NCI-H1092 treated with DMSO at 0.1 percent for 48 hours (cell line): Measurements from ENCODE around the gene RPS17.
"Not testable (repeated sequence)": the region's sequence is repeated elsewhere in the genome, so short reads cannot be mapped to it uniquely, and the experiment has no call there.

Source experiments
- DNase-seq: peaks from one replicate; lab custom pipeline; 2025; lab: John Stamatoyannopoulos, UW

RPS17 gene

GRCh38 chr15:82545478-82545877 is 5.2 kb upstream of the RPS17 start:
- DNase-seq, result no peak

- no peak for DNase-seq
Measured at GRCh38 chr15:82545002-82545401, 4.7 kb upstream of the RPS17 start.

- no peak for DNase-seq
Measured at GRCh38 chr15:82544431-82544830, 4.2 kb upstream of the RPS17 start.

- DNase-seq, result no peak
Measured at GRCh38 chr15:82543160-82543559, 2.9 kb upstream of the RPS17 start.

GRCh38 chr15:82540984-82541431 is 751 bp upstream of the RPS17 start:
- DNase-seq, result no peak

GRCh38 chr15:82539691-82540054 is 584 bp downstream of the RPS17 start:
- no peak for DNase-seq

- DNase-seq, result no peak
Measured at GRCh38 chr15:82538961-82539690, 1.1 kb downstream of the RPS17 start.

- no peak for DNase-seq
Measured at GRCh38 chr15:82537351-82537908, 2.8 kb downstream of the RPS17 start.

GRCh38 chr15:82536409-82537350 is 3.6 kb downstream of the RPS17 start:
- DNase-seq, result no peak

- no peak for DNase-seq
Measured at GRCh38 chr15:82535566-82536408, 4.5 kb downstream of the RPS17 start.

GRCh38 chr15:82535151-82535550 is 5.1 kb downstream of the RPS17 start:
- not testable (repeated sequence) for DNase-seq

- not testable (repeated sequence) for DNase-seq
Measured at GRCh38 chr15:82534457-82534861, 5.8 kb downstream of the RPS17 start.

GRCh38 chr15:82533801-82534200 is 6.5 kb downstream of the RPS17 start:
- DNase-seq, result no peak

- DNase-seq, result no peak
Measured at GRCh38 chr15:82532991-82533481, 7.2 kb downstream of the RPS17 start.

- DNase-seq, result no peak
Measured at GRCh38 chr15:82532383-82532990, 7.8 kb downstream of the RPS17 start.

GRCh38 chr15:82531496-82532382 is 8.5 kb downstream of the RPS17 start:
- no peak for DNase-seq

GRCh38 chr15:82530606-82531379 is 9.5 kb downstream of the RPS17 start:
- DNase-seq, result no peak

- DNase-seq, result no peak
Measured at GRCh38 chr15:82530006-82530405, 10.3 kb downstream of the RPS17 start.

- DNase-seq, result not testable (repeated sequence)
Measured at GRCh38 chr15:82513587-82513986, 26.7 kb downstream of the RPS17 start.
